ENCODE measurements around the gene HLA-DRA.

HLA-DRA gene

GRCh38 chr6:32439602-32440214 lies at the start of gene HLA-DRA:
TSS of gene HLA-DRA (plus strand) at chr6:32439887. CDS start at chr6:32439951, 64 bp downstream.
- DNase-seq = peak; percentile 93

DNA sequence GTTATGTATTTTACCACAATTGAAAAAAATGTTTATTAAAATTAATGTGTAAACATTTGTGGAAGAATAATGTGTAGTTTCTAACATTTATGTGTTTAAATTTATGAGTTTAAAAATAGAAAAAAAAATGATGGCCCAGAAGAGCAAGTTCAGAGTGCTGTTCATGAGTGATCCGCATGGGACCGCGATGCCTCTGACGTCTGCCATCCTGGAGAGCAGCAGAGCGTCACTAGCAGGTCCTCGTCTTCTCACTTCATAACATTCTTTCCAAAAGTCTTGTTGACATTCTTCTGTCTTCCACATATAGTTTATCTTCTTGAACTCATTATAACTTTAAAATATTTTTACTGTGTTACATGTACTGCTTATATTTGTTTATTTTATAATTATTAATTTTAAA lies 48.2 kb upstream of the HLA-DRA start:
- DNase-seq = no peak

DNA sequence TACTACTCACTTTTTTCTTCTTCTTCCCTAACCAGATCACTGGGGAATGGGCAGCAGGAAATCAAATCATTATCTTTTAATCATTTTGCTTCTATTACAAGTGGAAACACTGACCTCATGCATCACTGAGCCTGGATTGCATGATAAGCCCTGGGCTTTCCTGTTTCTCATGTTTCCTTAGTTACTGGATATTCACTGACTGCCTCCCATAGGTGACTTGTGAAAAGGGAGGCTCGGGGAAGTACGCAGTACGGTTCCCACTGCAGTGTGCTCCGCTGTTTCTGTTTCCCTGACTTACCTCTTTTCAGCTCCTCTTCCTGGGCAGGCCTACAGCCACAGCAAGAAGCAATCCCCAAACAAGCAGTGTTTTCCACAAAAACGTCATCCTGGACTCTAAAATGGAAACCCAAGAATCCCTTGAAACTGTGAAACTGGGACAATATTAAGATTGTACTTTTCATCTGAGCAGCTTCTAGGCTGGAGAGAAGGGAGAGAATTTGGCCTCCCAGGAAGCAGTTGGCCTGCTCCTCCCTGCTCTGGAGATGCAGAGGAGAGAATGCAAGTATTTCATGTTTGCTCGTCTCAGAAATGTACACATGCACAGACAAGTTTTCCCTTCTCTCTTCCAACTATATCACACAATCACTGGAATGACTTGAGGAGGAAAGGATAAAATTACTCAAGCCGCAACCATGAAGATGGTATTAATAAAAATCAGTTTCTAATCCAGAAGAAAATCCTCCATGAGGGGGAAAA lies 45.8 kb upstream of the HLA-DRA start:
- DNase-seq = no peak

DNA sequence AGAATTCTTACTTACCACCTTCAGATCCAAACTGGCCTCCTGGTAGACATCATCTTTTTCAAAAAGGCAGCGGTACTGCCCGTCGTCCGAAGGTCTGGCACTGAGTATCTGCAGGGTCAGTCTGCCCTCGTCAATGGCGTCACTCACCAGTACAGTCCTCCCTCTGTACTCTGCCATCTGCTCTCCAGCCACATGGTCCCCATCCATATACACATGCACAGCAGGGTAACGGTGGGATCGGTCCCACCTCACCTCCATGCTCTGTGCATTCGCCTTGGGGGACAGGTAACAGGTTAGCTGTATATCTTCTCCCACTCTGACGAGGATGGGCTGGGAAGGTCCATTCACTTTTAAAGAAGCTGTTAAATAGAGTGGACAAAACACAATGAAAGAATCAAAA lies 43.7 kb upstream of the HLA-DRA start:
- DNase-seq = no peak

DNA sequence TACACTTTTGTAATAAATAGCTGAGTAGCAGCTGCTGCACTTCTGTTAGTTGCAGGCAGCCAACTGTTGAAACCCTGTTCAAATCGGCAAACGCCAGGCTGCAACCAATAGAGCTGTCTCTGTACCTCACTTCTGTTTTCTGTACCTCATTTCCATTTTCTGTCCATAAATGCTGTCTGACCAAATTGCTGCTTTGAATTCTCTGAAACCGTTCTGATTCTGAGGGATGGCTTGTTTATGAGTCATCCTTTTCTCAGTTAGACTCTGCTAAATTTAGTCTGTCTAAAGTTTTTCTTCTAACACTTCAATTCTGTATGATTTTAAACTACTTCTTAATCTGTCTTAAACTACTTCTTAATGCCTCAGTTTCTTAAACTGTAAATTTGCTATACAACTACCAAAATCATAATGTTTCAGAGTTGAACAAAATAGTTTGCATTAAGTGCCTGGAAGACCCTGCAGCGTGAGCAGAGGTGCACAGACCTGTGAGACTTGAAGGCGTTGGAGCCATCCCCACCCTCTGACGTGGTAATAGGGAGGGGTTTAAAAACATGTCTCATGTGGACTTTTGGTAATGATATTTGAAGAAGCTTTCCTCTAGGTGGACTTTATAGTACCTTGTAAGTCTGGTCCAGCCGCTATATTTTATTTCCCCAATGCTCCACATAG lies 42.3 kb upstream of the HLA-DRA start:
- DNase-seq = no peak

DNA sequence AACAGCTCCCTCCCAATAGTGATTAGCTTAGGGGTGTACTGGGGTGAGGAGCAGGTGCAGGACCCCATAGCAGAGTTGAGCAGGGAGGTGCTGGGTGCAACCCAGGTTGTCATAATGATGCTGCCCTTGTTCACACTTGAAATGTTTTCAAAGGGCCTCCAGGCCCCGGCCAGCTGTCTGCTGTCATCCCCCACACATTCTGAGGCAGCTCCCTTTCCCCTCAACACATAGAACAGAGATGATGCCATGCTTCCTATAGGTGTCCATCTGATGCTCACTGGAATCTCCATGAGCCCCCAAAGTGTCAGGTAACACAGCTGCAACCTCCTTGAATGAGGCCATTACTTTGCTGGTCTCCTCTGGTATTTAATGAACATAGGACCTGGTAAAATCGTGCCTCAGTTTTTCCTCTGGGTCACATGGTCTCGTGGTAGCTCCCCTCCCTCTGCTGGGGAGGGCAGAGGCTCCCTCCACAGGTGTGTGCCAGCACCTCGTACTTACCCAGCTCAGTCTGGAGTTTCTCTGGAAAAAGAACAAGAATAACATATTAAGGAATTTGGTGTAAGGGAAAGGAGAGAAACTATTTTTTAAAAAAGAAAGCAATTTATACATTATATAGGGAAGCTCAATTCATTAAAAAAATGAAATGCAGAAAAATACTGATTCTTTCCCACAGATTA lies 38.3 kb upstream of the HLA-DRA start:
- no peak for DNase-seq

DNA sequence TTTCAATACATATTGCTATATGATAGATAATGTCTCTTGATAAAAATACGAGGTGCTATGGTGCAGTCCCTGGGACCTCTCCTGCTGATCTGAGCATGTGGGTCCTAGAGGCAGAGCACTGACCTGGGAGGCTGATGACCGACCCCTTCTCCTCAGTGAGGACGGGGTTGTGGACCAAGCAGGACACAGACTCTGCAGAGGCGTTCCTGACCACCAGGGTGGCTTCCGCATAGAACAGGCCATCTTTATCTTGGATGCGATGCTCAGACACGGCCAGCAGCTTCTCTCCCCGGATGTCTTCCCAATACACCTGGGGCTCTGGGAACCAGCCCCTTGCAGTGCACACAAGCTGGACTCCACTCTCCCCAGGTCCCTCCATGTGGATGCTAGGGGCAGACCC lies 36.9 kb upstream of the HLA-DRA start:
- no peak for DNase-seq

- DNase-seq = no peak
Measured at GRCh38 chr6:32405656-32406055, 34.0 kb upstream of the HLA-DRA start.

GRCh38 chr6:32406197-32406596 lies 33.5 kb upstream of the HLA-DRA start:
- DNase-seq = no peak

- DNase-seq = no peak
Measured at GRCh38 chr6:32406857-32407256, 32.8 kb upstream of the HLA-DRA start, which contains the start of gene BTNL2. TSS of gene BTNL2 (minus strand) at chr6:32407181. CDS start at chr6:32407123, 58 bp downstream.

DNA sequence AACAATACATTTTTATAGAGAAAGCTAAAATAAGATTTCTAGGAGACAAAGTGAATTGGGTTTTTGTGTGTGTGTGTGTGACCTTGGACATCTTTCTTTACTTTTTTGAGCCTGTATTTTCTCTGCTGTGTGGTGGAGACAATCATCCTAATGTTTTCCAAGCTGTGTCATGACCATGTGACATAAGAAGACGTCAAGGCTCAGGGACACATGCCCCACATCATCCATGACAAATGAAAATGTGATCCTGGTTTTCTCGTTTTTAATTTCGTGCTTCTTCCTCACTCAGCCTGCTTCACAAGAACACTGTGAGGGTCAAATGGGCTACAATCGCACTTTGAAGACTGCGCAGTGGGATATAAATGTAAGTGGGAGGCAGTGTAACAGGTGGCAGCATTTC lies 28.8 kb upstream of the HLA-DRA start:
- no peak for DNase-seq

- no peak for DNase-seq
Measured at GRCh38 chr6:32411566-32412327, 27.9 kb upstream of the HLA-DRA start.

DNA sequence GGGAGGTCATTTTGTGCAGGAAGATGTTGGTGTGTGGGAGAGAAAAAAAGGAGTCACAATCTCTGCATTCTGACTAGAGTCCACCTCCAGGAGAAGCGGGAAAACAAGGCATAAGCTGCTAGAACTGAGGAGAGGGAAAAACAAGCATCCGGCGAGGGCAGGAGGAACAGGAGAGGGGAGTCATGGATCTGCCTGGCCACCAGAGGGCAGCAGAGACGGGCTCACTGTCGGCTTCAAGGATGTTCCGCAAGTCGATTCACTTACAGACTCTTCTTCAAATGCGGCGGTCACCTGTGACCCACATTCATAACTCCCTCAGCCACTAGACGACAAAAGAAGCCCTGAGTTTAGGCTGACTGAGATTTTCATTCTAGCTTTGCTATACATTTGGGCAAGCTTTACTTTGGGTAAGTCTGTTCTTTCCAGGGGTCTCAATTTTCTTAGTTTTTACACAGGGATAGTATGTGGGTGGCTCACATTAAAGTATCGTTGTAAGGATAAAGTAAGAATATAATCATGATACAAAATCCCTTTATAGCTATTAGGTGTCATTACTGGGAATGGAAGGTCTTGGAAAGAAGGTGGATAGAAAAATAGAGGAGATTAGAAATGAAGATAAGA lies 26.1 kb upstream of the HLA-DRA start:
- DNase-seq = peak; percentile 81

DNA sequence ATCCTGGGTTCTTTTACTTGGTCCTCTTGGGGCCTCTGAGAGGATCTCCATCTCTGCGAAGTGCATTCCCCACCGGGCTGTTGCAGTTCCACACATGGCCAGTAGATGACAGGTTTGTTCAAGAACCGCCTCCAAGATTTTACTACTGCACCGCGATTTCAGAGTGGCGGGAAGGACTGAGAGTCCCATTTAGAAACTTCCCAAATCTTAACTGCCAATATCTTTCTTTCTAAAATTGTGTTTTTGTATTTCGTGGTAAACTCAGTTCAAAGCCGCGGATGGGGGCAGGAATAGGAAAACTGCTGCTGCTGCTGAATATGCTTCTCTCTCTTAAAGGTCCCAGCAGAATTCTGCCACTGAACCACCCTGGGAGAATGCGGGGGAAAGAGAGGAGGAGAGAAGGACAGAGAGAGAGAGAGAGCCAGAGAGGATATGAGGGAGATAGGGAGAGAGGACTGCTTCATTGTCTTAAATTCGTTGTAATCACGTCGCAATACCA lies 24.1 kb upstream of the HLA-DRA start:
- DNase-seq = peak; percentile 79

GRCh38 chr6:32416036-32416435 lies 23.7 kb upstream of the HLA-DRA start:
- DNase-seq = no peak

- no peak for DNase-seq
Measured at GRCh38 chr6:32424589-32425300, 14.9 kb upstream of the HLA-DRA start.

- no peak for DNase-seq
Measured at GRCh38 chr6:32426338-32426737, 13.3 kb upstream of the HLA-DRA start.

GRCh38 chr6:32427218-32427617 lies 12.5 kb upstream of the HLA-DRA start:
- DNase-seq = no peak

DNA sequence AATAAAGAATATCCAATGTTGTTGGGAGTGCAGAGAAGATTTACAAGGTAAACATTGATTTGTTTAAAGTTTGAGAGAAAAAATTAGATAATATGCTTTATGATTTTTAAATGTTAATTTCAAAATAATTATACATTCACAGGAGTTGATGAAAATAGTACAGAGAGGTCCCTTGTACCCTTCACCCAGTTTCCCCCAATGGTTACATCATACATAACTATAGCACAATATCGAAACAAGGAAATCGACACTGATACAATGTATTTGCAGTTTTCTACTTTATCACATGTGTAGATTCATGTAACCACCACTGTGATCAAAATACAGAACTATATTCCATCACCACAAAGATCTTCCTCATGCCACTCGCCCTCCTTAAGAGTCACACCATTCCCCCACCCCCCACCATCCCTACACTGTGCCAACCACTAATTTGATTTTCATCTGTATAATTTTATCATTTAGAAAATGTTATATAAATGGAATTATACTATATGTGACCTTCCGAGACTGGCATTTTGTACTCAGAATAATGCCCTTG lies 11.7 kb upstream of the HLA-DRA start:
- DNase-seq = no peak

DNA sequence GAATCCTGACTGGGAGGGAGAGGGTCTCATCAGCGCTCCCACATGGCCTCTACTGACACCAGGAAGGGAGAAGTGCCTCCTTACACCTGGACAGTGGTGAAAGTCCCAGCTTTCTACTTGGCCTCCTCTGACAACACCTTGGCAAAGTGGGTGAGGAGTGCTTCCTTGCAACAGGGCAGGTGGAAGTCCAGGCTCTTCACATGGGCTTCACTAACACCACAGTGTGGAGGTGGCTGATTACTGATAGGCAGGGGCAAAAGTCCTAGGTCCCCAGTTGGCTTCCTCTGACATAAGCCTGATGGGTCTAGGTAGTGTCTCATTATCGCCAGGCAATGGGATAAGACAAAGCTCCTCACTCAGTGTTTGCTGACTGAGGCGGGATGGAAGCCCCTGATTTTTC lies 9.5 kb upstream of the HLA-DRA start:
- DNase-seq = no peak

DNA sequence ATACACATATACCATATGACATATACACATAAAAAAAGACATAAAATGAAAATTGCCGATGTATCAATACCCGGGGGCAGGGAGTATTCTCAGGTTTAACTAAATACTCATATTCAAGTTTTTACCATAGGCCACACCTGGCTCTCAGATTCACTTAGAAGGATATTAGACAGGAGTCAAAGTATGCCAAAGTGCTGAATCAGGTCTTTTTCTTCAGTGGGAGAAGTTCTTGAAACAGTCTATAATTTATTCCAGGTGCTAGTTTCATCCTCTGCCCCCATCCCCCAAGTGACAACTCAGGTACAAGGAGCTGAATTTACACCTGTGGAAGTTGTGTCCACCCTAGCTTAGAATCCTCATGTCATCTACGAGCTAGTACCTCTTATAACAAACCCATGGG lies 8.5 kb upstream of the HLA-DRA start:
- DNase-seq = no peak
